H9 (cell line): ENCODE data around the gene DGKD. TPM values are rescaled to one million over a fixed set of nuclear protein-coding genes. Genes with fewer than 3 reads are reported as not detected.

ENCODE experiments used
- DNase-seq: peaks from one replicate; pipeline ENCODE4 v3.0.0-alpha.2; 2017
- H2AFZ ChIP-seq: one replicate; pipeline ENCODE4 v1.6.1; 2013; ENCODE audit warnings: mild to moderate bottlenecking, low read length, control low read depth, moderate library complexity
- H2AK5ac ChIP-seq: 2 replicates; pipeline ENCODE4 v1.6.1; 2013; ENCODE audit warnings: low read length, control low read depth, mixed read lengths; ENCODE audit not compliant: insufficient read length
- H2BK120ac ChIP-seq: one replicate; pipeline ENCODE4 v1.6.1; 2013; ENCODE audit warnings: low read depth, mild to moderate bottlenecking, low read length, control low read depth, inconsistent platforms; ENCODE audit not compliant: poor library complexity, severe bottlenecking
- H2BK12ac ChIP-seq: 2 replicates; pipeline ENCODE4 v1.6.1; 2013; ENCODE audit warnings: low read length, control low read depth, mixed read lengths, low read depth; ENCODE audit not compliant: insufficient read length
- H2BK15ac ChIP-seq: 2 replicates; pipeline ENCODE4 v1.6.1; 2013; ENCODE audit warnings: low read depth, low read length, control low read depth
- H2BK20ac ChIP-seq: one replicate; pipeline ENCODE4 v1.6.1; 2013; ENCODE audit warnings: low read depth, mild to moderate bottlenecking, low read length, control low read depth, inconsistent platforms; ENCODE audit not compliant: poor library complexity, severe bottlenecking
- H2BK5ac ChIP-seq: 2 replicates; pipeline ENCODE4 v1.6.1; 2013; ENCODE audit warnings: low read length, control low read depth, mixed read lengths; ENCODE audit not compliant: insufficient read length
- H3K14ac ChIP-seq: 2 replicates; pipeline ENCODE4 v1.6.1; 2013; ENCODE audit warnings: low read length, control low read depth; ENCODE audit not compliant: insufficient read depth
- H3K18ac ChIP-seq: 2 replicates; pipeline ENCODE4 v1.6.1; 2013; ENCODE audit warnings: low read depth, mild to moderate bottlenecking, mixed read lengths, low read length, control low read depth; ENCODE audit not compliant: insufficient read length
- H3K23ac ChIP-seq: 2 replicates; pipeline ENCODE4 v1.6.1; 2013; ENCODE audit warnings: low read length, control low read depth, mixed read lengths, low read depth; ENCODE audit not compliant: insufficient read length
- H3K23me2 ChIP-seq: 2 replicates; pipeline ENCODE4 v1.6.1; 2013; ENCODE audit warnings: low read depth, mild to moderate bottlenecking, mixed read lengths, low read length, control low read depth; ENCODE audit not compliant: insufficient read length, poor library complexity, severe bottlenecking
- H3K27ac ChIP-seq: 2 replicates; pipeline ENCODE4 v1.5.1; 2013; ENCODE audit warnings: low read length, control low read depth, mixed read lengths, low read depth; ENCODE audit not compliant: insufficient read length
- H3K27me3 ChIP-seq: 2 replicates; pipeline ENCODE4 v1.6.1; 2013; ENCODE audit warnings: low read length, control low read depth, inconsistent platforms; ENCODE audit not compliant: insufficient read depth
- H3K4ac ChIP-seq: 2 replicates; pipeline ENCODE4 v1.6.1; 2013; ENCODE audit warnings: low read depth, mild to moderate bottlenecking, control low read depth, inconsistent platforms, low read length, moderate library complexity
- H3K4me1 ChIP-seq: 2 replicates; pipeline ENCODE4 v1.6.1; 2013; ENCODE audit warnings: low read length, control low read depth, inconsistent platforms; ENCODE audit not compliant: insufficient read depth
- H3K4me2 ChIP-seq: 2 replicates; pipeline ENCODE4 v1.6.1; 2013; ENCODE audit warnings: low read length, control low read depth, mixed read lengths; ENCODE audit not compliant: insufficient read length, insufficient read depth
- H3K56ac ChIP-seq: 2 replicates; pipeline ENCODE4 v1.6.1; 2013; ENCODE audit warnings: low read depth, mild to moderate bottlenecking, mixed read lengths, low read length, control low read depth; ENCODE audit not compliant: insufficient read length
- H3K79me1 ChIP-seq: 2 replicates; pipeline ENCODE4 v1.6.1; 2013; ENCODE audit warnings: low read depth, mild to moderate bottlenecking, moderate library complexity, low read length, control low read depth, inconsistent platforms; ENCODE audit not compliant: insufficient read depth, poor library complexity, severe bottlenecking
- H3K79me2 ChIP-seq: 2 replicates; pipeline ENCODE4 v1.6.1; 2013; ENCODE audit warnings: low read length, control low read depth, inconsistent platforms; ENCODE audit not compliant: insufficient read depth
- H3K9ac ChIP-seq: 2 replicates; pipeline ENCODE4 v1.6.1; 2013; ENCODE audit warnings: low read length, control low read depth, mixed read lengths; ENCODE audit not compliant: insufficient read length; ENCODE audit errors: extremely low read depth
- H3K9me3 ChIP-seq: one replicate; pipeline ENCODE4 v1.6.1; 2013; ENCODE audit warnings: low read depth, low read length, inconsistent platforms; ENCODE audit not compliant: control insufficient read depth
- H3T11ph ChIP-seq: one replicate; pipeline ENCODE4 v1.6.1; 2013; ENCODE audit warnings: mild to moderate bottlenecking, low read length, control low read depth, inconsistent platforms
- H4K20me1 ChIP-seq: one replicate; pipeline ENCODE4 v1.6.1; 2013; ENCODE audit not compliant: control insufficient read depth, insufficient read length, insufficient read depth
- H4K5ac ChIP-seq: 2 replicates; pipeline ENCODE4 v1.6.1; 2013; ENCODE audit warnings: low read depth, mild to moderate bottlenecking, mixed read lengths, low read length, control low read depth; ENCODE audit not compliant: insufficient read length
- H4K8ac ChIP-seq: replicated peaks from 2 replicates; pipeline ENCODE4 v1.6.1; 2013; ENCODE audit warnings: low read length, control low read depth, mixed read lengths, low read depth; ENCODE audit not compliant: insufficient read length
- H4K91ac ChIP-seq: 2 replicates; pipeline ENCODE4 v1.6.1; 2013; ENCODE audit warnings: low read depth, mild to moderate bottlenecking, moderate library complexity, mixed read lengths, low read length, control low read depth; ENCODE audit not compliant: insufficient read length
- H3K27ac Mint-ChIP-seq, 3 experiments: 2 replicates in 2 of 3; 3 replicates in 1 of 3; pipeline ENCODE4 v1.8.0; 2020 to 2021; ENCODE audit warnings: mixed read lengths in 3 of 3, mild to moderate bottlenecking in 1 of 3, moderate library complexity in 1 of 3
- H3K27me3 Mint-ChIP-seq: 2 replicates; pipeline ENCODE4 v1.8.0; 2021; ENCODE audit warnings: low read depth, mild to moderate bottlenecking, moderate library complexity, mixed read lengths
- H3K36me3 Mint-ChIP-seq, 3 experiments: 2 replicates in 2 of 3; 3 replicates in 1 of 3; pipeline ENCODE4 v1.8.0; 2020 to 2021; ENCODE audit warnings: low read depth in 3 of 3, mixed read lengths in 3 of 3; ENCODE audit not compliant: insufficient read depth in 1 of 3
- H3K4me1 Mint-ChIP-seq, 2 experiments: 2 replicates each; pipeline ENCODE4 v1.8.0; 2020; ENCODE audit warnings: mixed read lengths in 2 of 2
- H3K4me3 Mint-ChIP-seq, 2 experiments: 2 replicates in 1 of 2; 3 replicates in 1 of 2; pipeline ENCODE4 v1.8.0; 2020 to 2021; ENCODE audit warnings: mild to moderate bottlenecking in 2 of 2, mixed read lengths in 2 of 2, moderate library complexity in 1 of 2
- H3K9me3 Mint-ChIP-seq, 2 experiments: 2 replicates in 1 of 2; 3 replicates in 1 of 2; pipeline ENCODE4 v1.8.0; 2020; ENCODE audit warnings: mild to moderate bottlenecking in 2 of 2, mixed read lengths in 2 of 2, moderate library complexity in 1 of 2
- CTCF ChIP-seq: fragments of 200-600 bp; sonication (generic); conservative IDR thresholded peaks from 3 replicates; pipeline ENCODE4 v1.8.0; 2021; ENCODE audit warnings: antibody characterized with exemption, mild to moderate bottlenecking
- WGBS: extraction: QIAGEN DNeasy Blood & Tissue Kit; methylation state at CpG from one replicate; pipeline ENCODE4 v1.1.7; 2013; ENCODE audit warnings: missing lambda C conversion rate, low lambda C conversion rate, mixed read lengths; ENCODE audit not compliant: insufficient read length; ENCODE audit errors: extremely low coverage; 5-methylcytosine and 5-hydroxymethylcytosine counted together
- total RNA-seq: library from RNA; stranded (reverse); gene quantifications from 2 replicates; pipeline ENCODE4 v1.2.1, GENCODE V29; 2021

The DGKD gene
- total RNA-seq, 1 experiment from 2014 or later, result 20.7 TPM

DNA sequence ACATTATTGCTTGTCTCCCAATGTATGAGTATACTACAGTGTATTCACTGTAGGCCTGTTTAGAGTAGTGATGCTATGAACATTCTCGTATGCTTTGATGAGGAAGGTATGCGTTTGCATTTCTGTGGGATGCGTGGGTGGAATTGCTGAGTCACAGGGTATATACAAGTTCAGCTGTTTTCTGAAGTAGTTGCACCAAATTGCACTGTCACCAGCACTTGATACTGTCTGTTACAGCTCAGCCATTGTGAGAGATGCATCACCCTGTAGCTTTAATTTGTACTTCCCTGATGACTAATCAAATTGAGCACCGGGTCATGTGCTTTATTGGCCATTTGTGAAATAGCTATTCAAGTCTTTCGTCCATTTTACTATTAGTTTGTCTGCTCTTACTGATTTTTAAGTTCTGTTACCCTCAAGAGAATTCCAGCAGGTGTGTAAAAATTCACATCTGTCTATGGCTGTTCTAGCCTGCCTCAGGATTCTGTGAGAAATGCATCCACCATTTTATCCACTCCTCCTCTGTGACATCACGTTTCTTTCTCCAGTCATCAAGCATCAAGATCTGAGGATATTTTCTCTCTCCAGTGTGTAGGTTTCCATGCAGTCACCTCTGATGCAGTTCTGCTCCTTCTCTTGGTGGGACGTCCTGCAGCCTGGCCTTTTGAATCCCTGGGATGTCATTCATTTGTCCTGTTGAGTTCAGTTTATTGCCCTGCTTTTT is 72.5 kb downstream of the DGKD start:
- H3K9me3 Mint-ChIP-seq, result no peaks in the 10 kb centered on the region; a peak in 1 of 5 replicates

More for the DNA sequence above, 72.5 kb downstream of the DGKD start:
- no peak for DNase-seq
- no peak overlapping the region for H2BK12ac ChIP-seq
- no peaks in the 10 kb centered on the region for H3K27me3 Mint-ChIP-seq
- no peak overlapping the region for H3T11ph ChIP-seq
- H3K36me3 Mint-ChIP-seq, result peaks cover 0 to 5% (median 2%) of the 10 kb centered on the region in 3 experiments; a peak in 2 of 7 replicates
- H2AFZ ChIP-seq, result no peak overlapping the region
- no peak for TF ChIP-seq CTCF
- H3K79me1 ChIP-seq, result no peaks in the 10 kb centered on the region
- H3K27me3 ChIP-seq, result no peaks in the 10 kb centered on the region
- H4K91ac ChIP-seq, result no peak overlapping the region
- H3K18ac ChIP-seq, result no peak overlapping the region
- H2AK5ac ChIP-seq, result no peak overlapping the region
- no peak overlapping the region for H2BK20ac ChIP-seq
- no peaks in the 10 kb centered on the region for H3K4me1 ChIP-seq
- H3K4me2 ChIP-seq, result no peak overlapping the region
- H3K9me3 ChIP-seq, result no peaks in the 10 kb centered on the region
- H3K4ac ChIP-seq, result no peak overlapping the region
- peaks cover 2% of the 10 kb centered on the region for H4K20me1 ChIP-seq
- H3K27ac ChIP-seq, result no peak overlapping the region
- no peak overlapping the region for H2BK5ac ChIP-seq
- H3K23me2 ChIP-seq, result no peaks in the 10 kb centered on the region
- peaks cover 12 to 17% of the 10 kb centered on the region in 2 experiments for H3K4me1 Mint-ChIP-seq
- H4K5ac ChIP-seq, result no peak overlapping the region
- H3K23ac ChIP-seq, result no peak overlapping the region
- H3K14ac ChIP-seq, result no peak overlapping the region
- H3K79me2 ChIP-seq, result no peaks in the 10 kb centered on the region
- no peak overlapping the region for H3K4me3 Mint-ChIP-seq
- peak overlapping the region in 1 of 3 experiments; percentile 0; a peak in 1 of 7 replicates for H3K27ac Mint-ChIP-seq
- no peak overlapping the region for H2BK15ac ChIP-seq
- no peak overlapping the region for H3K9ac ChIP-seq
- H2BK120ac ChIP-seq, result no peak overlapping the region
- H4K8ac ChIP-seq, result no peak overlapping the region
- no peak overlapping the region for H3K56ac ChIP-seq
- no CpG with 5 or more reads among the region's 7 CpGs for whole genome bisulfite sequencing
